ENCODE data around the gene LDLRAP1.

LDLRAP1 gene

GRCh38 chr1:25616095-25616986, 72.9 kb downstream of the LDLRAP1 start, which contains the start of gene MAN1C1:
Gene MAN1C1, plus strand, starts transcription at chr1:25616791. Its CDS starts 1,007 bp downstream, at chr1:25617798.
- H3K27me3 ChIP-seq (ENCODE audit: insufficient read depth, low read depth, severe bottlenecking): no peaks in the 10 kb centered on the region
- H3K4me3 ChIP-seq (ENCODE audit: low read depth, low read length): peak within 1 kb of the TSS; percentile 67
- DNase-seq: peak; percentile 94
- TF ChIP-seq CTCF (IDR thresholded peaks at IDR 0.05; ENCODE audit: low read depth, low read length): peak; percentile 45; the same call in 1 of the 2 replicates
- no peaks in the 10 kb centered on the region for H3K36me3 ChIP-seq
- no peaks in the 10 kb centered on the region for H3K9me3 ChIP-seq (ENCODE audit: severe bottlenecking)
- H3K27ac ChIP-seq: peak within 1 kb of the TSS; percentile 62

GRCh38 chr1:25616987-25617624, 73.7 kb downstream of the LDLRAP1 start:
- Histone ChIP-seq H3K27me3 (ENCODE audit: insufficient read depth, low read depth, severe bottlenecking) (no peaks in the 10 kb centered on the region), H3K27ac (peak overlapping the region; percentile 14; the same call in 1 of the 2 replicates), H3K4me3 (ENCODE audit: low read depth, low read length) (peak overlapping the region; percentile 60), H3K9me3 (ENCODE audit: severe bottlenecking) (no peaks in the 10 kb centered on the region), H3K36me3 (no peaks in the 10 kb centered on the region)
- no peak for DNase-seq
- no peak for TF ChIP-seq CTCF (IDR thresholded peaks at IDR 0.05; ENCODE audit: low read depth, low read length)

GRCh38 chr1:25617625-25618432, 74.4 kb downstream of the LDLRAP1 start:
- H3K27me3 ChIP-seq (ENCODE audit: insufficient read depth, low read depth, severe bottlenecking): no peaks in the 10 kb centered on the region
- no peak for TF ChIP-seq CTCF (IDR thresholded peaks at IDR 0.05; ENCODE audit: low read depth, low read length)
- H3K36me3 ChIP-seq: no peaks in the 10 kb centered on the region
- no peak for DNase-seq
- H3K4me3 ChIP-seq (ENCODE audit: low read depth, low read length): peak overlapping the region; percentile 60
- H3K27ac ChIP-seq: peak overlapping the region; percentile 75
- H3K9me3 ChIP-seq (ENCODE audit: severe bottlenecking): no peaks in the 10 kb centered on the region

GRCh38 chr1:25618433-25618808, 75.0 kb downstream of the LDLRAP1 start:
- no peak for TF ChIP-seq CTCF (IDR thresholded peaks at IDR 0.05; ENCODE audit: low read depth, low read length)
- Histone ChIP-seq H3K9me3 (ENCODE audit: severe bottlenecking) (no peaks in the 10 kb centered on the region), H3K27me3 (ENCODE audit: insufficient read depth, low read depth, severe bottlenecking) (no peaks in the 10 kb centered on the region), H3K27ac (peak overlapping the region; percentile 75), H3K36me3 (no peaks in the 10 kb centered on the region), H3K4me3 (ENCODE audit: low read depth, low read length) (peak overlapping the region; percentile 60)
- DNase-seq: no peak

Measured in WERI-Rb-1 (cell line).